Measurements from ENCODE around the gene EXD3. TPM values are rescaled to one million over a fixed set of nuclear protein-coding genes. Genes with fewer than 3 reads are reported as not detected.

The EXD3 gene
- total and polyA plus RNA-seq, 2 of the 13 experiments (the other 11 are each of a cell fraction or from before 2014, with no cell fraction given) = 2.7 to 4.8 TPM

DNA sequence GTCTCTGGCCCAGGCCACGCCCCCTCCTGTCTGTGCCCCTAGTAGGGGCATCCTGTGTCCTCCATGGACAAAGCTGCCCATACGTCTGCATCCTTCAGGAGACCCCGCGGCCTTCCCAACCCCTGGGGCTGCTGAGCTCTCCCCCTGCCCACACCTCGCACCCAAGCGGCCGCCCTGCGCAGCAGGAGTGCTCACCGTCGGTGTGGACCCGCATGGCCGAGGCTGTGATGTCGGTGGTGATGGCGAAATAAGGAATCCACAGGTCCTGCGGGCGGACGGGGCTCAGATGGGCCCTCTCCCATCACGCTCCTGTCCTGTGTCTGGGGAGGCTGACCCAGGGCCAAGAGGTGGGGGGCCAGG is 40.9 kb upstream of the EXD3 start:
- no peak for ATAC-seq
- H3K9ac ChIP-seq (ENCODE audit: insufficient read depth, low read depth, low read length) = peak overlapping the region; percentile 42; the same call in 1 of the 2 replicates
- WGBS (ENCODE audit: low lambda C conversion rate) = 98% methylated on average over 17 of the region's 18 CpGs
- H3K36me3 ChIP-seq (replicated peaks in 1 of 2; ENCODE audit: control insufficient read depth in 1 of 2, insufficient read depth in 2 of 2, low read length in 2 of 2) = no peaks in the 10 kb centered on the region
- intact Hi-C loops (cut with micrococcal nuclease; ENCODE audit: unreplicated experiment) = no loop called here
- no peaks in the 10 kb centered on the region for H3K79me2 ChIP-seq (ENCODE audit: insufficient read depth, low read length)
- no peaks in the 10 kb centered on the region for H3K9me3 ChIP-seq (ENCODE audit: low read length)
- in situ Hi-C loops (cut with HindIII; ENCODE audit: extremely low pct_ligation_motif_present, low pct_unique_long_range_greater_than_20kb) = no loop called here
- H3K27ac ChIP-seq (ENCODE audit: extremely low read length, insufficient read depth, low read length) = peak overlapping the region; percentile 58
- no TSS peak for BruUV-seq (replicated peaks)
- H3K27me3 ChIP-seq (ENCODE audit: control insufficient read depth in 1 of 2, insufficient read depth in 2 of 2, low read length in 2 of 2) = no peaks in the 10 kb centered on the region; a peak in 1 of 5 replicates
- no peaks in the 10 kb centered on the region for H4K20me1 ChIP-seq (ENCODE audit: insufficient read depth, low read length)
- no peak for FAIRE-seq
- DNase-seq (ENCODE audit: low spot score) = no peak
- peak overlapping the region; percentile 66 for H3K4me2 ChIP-seq (ENCODE audit: low read depth, low read length)
- ChIA-PET CTCF (ENCODE audit: low intra/inter-chr PET ratio, low total read pairs) (no interaction called here), POLR2A (no interaction called here)
- H3K4me1 ChIP-seq (ENCODE audit: insufficient read depth, low read length) = peaks cover 63% of the 10 kb centered on the region
- H3K4me3 ChIP-seq (replicated peaks in 1 of 3; ENCODE audit: insufficient read depth in 1 of 3, low read depth in 2 of 3, low read length in 3 of 3) = peak overlapping the region in 2 of 3 experiments; percentile 2 to 51; a peak in 3 of 6 replicates
- H2AFZ ChIP-seq (ENCODE audit: low read length) = no peak overlapping the region
- TF ChIP-seq RBM39 (IDR thresholded peaks at IDR 0.05; ENCODE audit: low read depth, low read length, poor library complexity, severe bottlenecking) = no peak
- TF ChIP-seq ZSCAN20 (CRISPR knock-in tag; IDR thresholded peaks at IDR 0.05; ENCODE audit: borderline replicate concordance) = no peak
- no peak for TF ChIP-seq ZNF562 (CRISPR knock-in tag; IDR thresholded peaks at IDR 0.05; ENCODE audit: borderline replicate concordance)
- TF ChIP-seq ZNF713 (CRISPR knock-in tag; IDR thresholded peaks at IDR 0.05) = 0 out of 2 replicates have a peak, but pooled peaks have one; percentile 39
- TF ChIP-seq, protein P1, sequence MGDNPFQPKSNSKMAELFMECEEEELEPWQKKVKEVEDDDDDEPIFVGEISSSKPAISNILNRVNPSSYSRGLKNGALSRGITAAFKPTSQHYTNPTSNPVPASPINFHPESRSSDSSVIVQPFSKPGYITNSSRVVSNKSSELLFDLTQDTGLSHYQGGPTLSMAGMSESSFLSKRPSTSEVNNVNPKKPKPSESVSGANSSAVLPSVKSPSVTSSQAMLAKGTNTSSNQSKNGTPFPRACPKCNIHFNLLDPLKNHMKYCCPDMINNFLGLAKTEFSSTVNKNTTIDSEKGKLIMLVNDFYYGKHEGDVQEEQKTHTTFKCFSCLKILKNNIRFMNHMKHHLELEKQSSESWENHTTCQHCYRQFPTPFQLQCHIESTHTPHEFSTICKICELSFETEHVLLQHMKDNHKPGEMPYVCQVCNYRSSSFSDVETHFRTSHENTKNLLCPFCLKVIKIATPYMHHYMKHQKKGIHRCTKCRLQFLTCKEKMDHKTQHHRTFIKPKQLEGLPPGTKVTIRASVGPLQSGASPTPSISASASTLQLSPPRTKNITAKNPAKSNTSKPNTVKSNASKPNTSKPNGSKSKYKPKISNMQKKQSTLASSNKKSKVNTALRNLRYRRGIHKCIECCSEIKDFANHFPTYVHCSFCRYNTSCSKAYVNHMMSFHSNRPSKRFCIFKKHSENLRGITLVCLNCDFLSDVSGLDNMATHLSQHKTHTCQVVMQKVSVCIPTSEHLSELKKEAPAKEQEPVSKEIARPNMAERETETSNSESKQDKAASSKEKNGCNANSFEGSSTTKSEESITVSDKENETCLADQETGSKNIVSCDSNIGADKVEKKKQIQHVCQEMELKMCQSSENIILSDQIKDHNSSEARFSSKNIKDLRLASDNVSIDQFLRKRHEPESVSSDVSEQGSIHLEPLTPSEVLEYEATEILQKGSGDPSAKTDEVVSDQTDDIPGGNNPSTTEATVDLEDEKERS (CRISPR knock-in tag; IDR thresholded peaks at IDR 0.05) = no peak
- no peak for TF ChIP-seq NRL (CRISPR knock-in tag; IDR thresholded peaks at IDR 0.05; ENCODE audit: borderline replicate concordance)
- peak; percentile 100 for TF ChIP-seq ZBTB38 (CRISPR knock-in tag; IDR thresholded peaks at IDR 0.05)
- 0 out of 2 replicates have a peak, but pooled peaks have one; percentile 4 for TF ChIP-seq ZNF776 (CRISPR knock-in tag; IDR thresholded peaks at IDR 0.05)
- TF ChIP-seq, protein P2, sequence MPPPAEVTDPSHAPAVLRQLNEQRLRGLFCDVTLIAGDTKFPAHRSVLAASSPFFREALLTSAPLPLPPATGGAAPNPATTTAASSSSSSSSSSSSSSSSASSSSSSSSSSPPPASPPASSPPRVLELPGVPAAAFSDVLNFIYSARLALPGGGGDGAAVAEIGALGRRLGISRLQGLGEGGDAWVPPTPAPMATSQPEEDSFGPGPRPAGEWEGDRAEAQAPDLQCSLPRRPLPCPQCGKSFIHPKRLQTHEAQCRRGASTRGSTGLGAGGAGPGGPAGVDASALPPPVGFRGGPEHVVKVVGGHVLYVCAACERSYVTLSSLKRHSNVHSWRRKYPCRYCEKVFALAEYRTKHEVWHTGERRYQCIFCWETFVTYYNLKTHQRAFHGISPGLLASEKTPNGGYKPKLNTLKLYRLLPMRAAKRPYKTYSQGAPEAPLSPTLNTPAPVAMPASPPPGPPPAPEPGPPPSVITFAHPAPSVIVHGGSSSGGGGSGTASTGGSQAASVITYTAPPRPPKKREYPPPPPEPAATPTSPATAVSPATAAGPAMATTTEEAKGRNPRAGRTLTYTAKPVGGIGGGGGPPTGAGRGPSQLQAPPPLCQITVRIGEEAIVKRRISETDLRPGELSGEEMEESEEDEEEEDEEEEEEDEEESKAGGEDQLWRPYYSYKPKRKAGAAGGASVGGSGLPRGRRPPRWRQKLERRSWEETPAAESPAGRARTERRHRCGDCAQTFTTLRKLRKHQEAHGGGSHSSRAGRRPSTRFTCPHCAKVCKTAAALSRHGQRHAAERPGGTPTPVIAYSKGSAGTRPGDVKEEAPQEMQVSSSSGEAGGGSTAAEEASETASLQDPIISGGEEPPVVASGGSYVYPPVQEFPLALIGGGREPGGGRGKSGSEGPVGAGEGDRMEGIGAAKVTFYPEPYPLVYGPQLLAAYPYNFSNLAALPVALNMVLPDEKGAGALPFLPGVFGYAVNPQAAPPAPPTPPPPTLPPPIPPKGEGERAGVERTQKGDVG (CRISPR knock-in tag; IDR thresholded peaks at IDR 0.05; ENCODE audit: borderline replicate concordance) = no peak
- no peak for TF ChIP-seq ZNF788 (CRISPR knock-in tag; IDR thresholded peaks at IDR 0.05; ENCODE audit: borderline replicate concordance)
- 0 out of 2 replicates have a peak, but pooled peaks have one; percentile 49 for TF ChIP-seq ZBTB7A (CRISPR knock-in tag; IDR thresholded peaks at IDR 0.05)
- no peak for TF ChIP-seq MAZ (IDR thresholded peaks at IDR 0.05; ENCODE audit: borderline replicate concordance, low read depth, low read length)
- 0 out of 2 replicates have a peak, but pooled peaks have one; percentile 43 for TF ChIP-seq MAZ (CRISPR knock-in tag; IDR thresholded peaks at IDR 0.05; ENCODE audit: low read depth)
- TF ChIP-seq, protein P3, sequence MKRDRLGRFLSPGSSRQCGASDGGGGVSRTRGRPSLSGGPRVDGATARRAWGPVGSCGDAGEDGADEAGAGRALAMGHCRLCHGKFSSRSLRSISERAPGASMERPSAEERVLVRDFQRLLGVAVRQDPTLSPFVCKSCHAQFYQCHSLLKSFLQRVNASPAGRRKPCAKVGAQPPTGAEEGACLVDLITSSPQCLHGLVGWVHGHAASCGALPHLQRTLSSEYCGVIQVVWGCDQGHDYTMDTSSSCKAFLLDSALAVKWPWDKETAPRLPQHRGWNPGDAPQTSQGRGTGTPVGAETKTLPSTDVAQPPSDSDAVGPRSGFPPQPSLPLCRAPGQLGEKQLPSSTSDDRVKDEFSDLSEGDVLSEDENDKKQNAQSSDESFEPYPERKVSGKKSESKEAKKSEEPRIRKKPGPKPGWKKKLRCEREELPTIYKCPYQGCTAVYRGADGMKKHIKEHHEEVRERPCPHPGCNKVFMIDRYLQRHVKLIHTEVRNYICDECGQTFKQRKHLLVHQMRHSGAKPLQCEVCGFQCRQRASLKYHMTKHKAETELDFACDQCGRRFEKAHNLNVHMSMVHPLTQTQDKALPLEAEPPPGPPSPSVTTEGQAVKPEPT (CRISPR knock-in tag; IDR thresholded peaks at IDR 0.05; ENCODE audit: low read depth) = no peak
- peak; percentile 65 for TF ChIP-seq PRPF4 (IDR thresholded peaks at IDR 0.05; ENCODE audit: low read depth, low read length, poor library complexity, severe bottlenecking)
